Ovary (tissue), 3 donors: ENCODE results near the gene RHCG.

Experiments
- CTCF ChIP-seq, 3 donors: fragments of 450-650 bp in 2 of 3; fragments of 200-600 bp in 1 of 3; IDR thresholded peaks; one replicate each; pipeline versions ENCODE4 v1.5.1 to v1.8.0; 2016 to 2022; ENCODE audit warnings: antibody characterized with exemption in 3 of 3, mild to moderate bottlenecking in 1 of 3
- POLR2A ChIP-seq: fragments of 450-650 bp; IDR thresholded peaks from one replicate; pipeline ENCODE4 v1.6.1; 2017; ENCODE audit warnings: antibody characterized with exemption, mild to moderate bottlenecking, moderate library complexity
- donor health status: DM: no; HTN: no; CAD: no.

- TF ChIP-seq POLR2A, result no peak
- no peak for TF ChIP-seq CTCF (IDR thresholded peaks at IDR 0.05)
These were observed 13.3 kb downstream of the RHCG start for GRCh38 chr15:89483079-89483478.
